Hepatocyte (in vitro differentiated cells): ENCODE results near the gene NSUN2. TPM values are rescaled to one million over a fixed set of nuclear protein-coding genes. Genes with fewer than 3 reads are reported as not detected.
A peak's percentile ranks its signal among the peaks of the same experiment; 100 is the strongest.

Experiments used
- DNase-seq: peaks from one replicate; pipeline ENCODE4 v3.0.0-alpha.2; 2016; ENCODE audit warnings: low spot score
- H2AFZ ChIP-seq: fragments of 200-600 bp; sonication (generic); 2 replicates; pipeline ENCODE4 v1.6.0; 2016; ENCODE audit warnings: antibody characterized with exemption, mild to moderate bottlenecking
- H3K27ac ChIP-seq: fragments of 200-600 bp; sonication (generic); 2 replicates; pipeline ENCODE4 v1.5.1; 2016; ENCODE audit warnings: mild to moderate bottlenecking
- H3K27me3 ChIP-seq: fragments of 200-600 bp; sonication (generic); 2 replicates; pipeline ENCODE4 v1.6.1; 2016
- H3K36me3 ChIP-seq: fragments of 200-600 bp; sonication (generic); replicated peaks from 2 replicates; pipeline ENCODE4 v1.5.1; 2016; ENCODE audit warnings: low read depth; ENCODE audit not compliant: insufficient read depth
- H3K4me1 ChIP-seq: fragments of 200-600 bp; sonication (generic); 2 replicates; pipeline ENCODE4 v1.5.1; 2016; ENCODE audit warnings: mild to moderate bottlenecking, moderate library complexity; ENCODE audit not compliant: insufficient read depth
- H3K4me2 ChIP-seq: fragments of 200-600 bp; sonication (generic); 2 replicates; pipeline ENCODE4 v1.6.0; 2016
- H3K4me3 ChIP-seq: fragments of 200-600 bp; sonication (generic); 2 replicates; pipeline ENCODE4 v1.5.1; 2016; ENCODE audit warnings: mild to moderate bottlenecking
- H3K79me2 ChIP-seq: fragments of 200-600 bp; sonication (generic); 2 replicates; pipeline ENCODE4 v1.6.0; 2017; ENCODE audit warnings: mild to moderate bottlenecking
- H3K9me2 ChIP-seq: fragments of 200-600 bp; sonication (generic); replicated peaks from 2 replicates; pipeline ENCODE4 v1.6.0; 2017; ENCODE audit warnings: mild to moderate bottlenecking; ENCODE audit not compliant: insufficient read depth
- H3K9me3 ChIP-seq: fragments of 200-600 bp; sonication (generic); 2 replicates; pipeline ENCODE4 v1.5.1; 2016; ENCODE audit warnings: low read depth, mild to moderate bottlenecking
- H4K20me1 ChIP-seq: fragments of 200-600 bp; sonication (generic); 2 replicates; pipeline ENCODE4 v1.6.0; 2016; ENCODE audit warnings: mild to moderate bottlenecking; ENCODE audit not compliant: insufficient read depth, poor library complexity, severe bottlenecking
- EZH2 ChIP-seq: fragments of 200-600 bp; sonication (generic); IDR thresholded peaks from 2 replicates; pipeline ENCODE4 v1.6.1; 2016; ENCODE audit warnings: antibody characterized with exemption, mild to moderate bottlenecking, borderline replicate concordance
- EZH2phosphoT487 ChIP-seq: fragments of 200-600 bp; sonication (generic); IDR thresholded peaks from one replicate; pipeline ENCODE4 v1.6.1; 2018; ENCODE audit warnings: antibody characterized with exemption, mild to moderate bottlenecking, low read depth, moderate library complexity; ENCODE audit not compliant: unreplicated experiment, severe bottlenecking
- WGBS: methylation state at CpG from one replicate; pipeline ENCODE4 v1.1.6; 2016; ENCODE audit warnings: low lambda C conversion rate; ENCODE audit errors: missing lambda C conversion rate; 5-methylcytosine and 5-hydroxymethylcytosine counted together
- polyA plus RNA-seq: library from polyadenylated mRNA; unstranded; fragments of >200 nt; fragmentation: Nextera tagmentation; extraction: Ambion mirVana; gene quantifications from 2 replicates; pipeline ENCODE4 v1.2.1, GENCODE V29; 2016
- total RNA-seq: library from RNA; depleted of rRNA; stranded (reverse); fragments of >200 nt; gene quantifications from 2 replicates; pipeline ENCODE4 v1.2.3, GENCODE V29; 2014
- TF ChIP-seq, protein P1 (sequence below): fragments of 200-600 bp; sonication (generic); IDR thresholded peaks from 2 replicates; pipeline ENCODE4 v1.5.1; 2016; ENCODE audit warnings: antibody characterized with exemption, mild to moderate bottlenecking; ENCODE audit not compliant: poor library complexity

Gene NSUN2
- total and polyA plus RNA-seq, 2 experiments from 2014 or later, result 34.8 to 43.0 TPM

DNA sequence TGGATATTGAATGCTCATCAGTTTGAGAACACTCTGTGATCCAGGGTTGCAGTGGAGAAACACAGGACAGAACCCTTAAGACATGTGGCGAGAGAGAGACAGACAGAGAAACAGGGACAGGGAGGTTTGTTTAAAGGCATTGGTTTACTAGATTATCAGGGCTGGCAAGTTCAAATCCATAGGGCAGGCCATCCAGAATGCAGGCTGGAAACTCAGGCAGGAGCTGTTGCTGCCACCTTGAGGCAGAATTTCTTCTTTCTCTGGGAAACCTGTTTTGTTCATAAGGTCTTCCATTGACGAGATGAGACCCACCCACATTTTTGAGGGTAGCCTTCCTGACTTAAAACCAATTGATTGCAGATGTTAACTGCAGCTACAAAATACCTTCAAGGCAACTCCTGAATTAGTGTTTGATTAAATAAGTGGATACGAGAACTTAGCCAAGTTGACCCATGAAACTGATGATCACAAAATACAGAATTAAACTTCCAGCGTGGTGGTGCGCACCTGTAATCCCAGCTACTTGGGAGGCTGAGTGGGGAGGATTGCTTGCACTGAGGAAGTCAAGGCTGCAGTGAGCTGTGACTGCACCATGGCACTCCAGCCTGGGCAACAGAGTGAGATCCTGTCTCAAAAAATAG, 55.9 kb downstream of the NSUN2 start:
- Histone ChIP-seq H3K79me2 (no peaks in the 10 kb centered on the region), H3K9me3 (no peaks in the 10 kb centered on the region), H3K9me2 (no peaks in the 10 kb centered on the region), H4K20me1 (no peaks in the 10 kb centered on the region), H3K27me3 (peaks cover 23% of the 10 kb centered on the region), H3K36me3 (no peaks in the 10 kb centered on the region), H3K4me2 (no peak overlapping the region), H2AFZ (no peak overlapping the region), H3K4me1 (no peaks in the 10 kb centered on the region), H3K27ac (no peak overlapping the region), H3K4me3 (no peak overlapping the region)
- TF ChIP-seq EZH2, result no peak
- TF ChIP-seq EZH2phosphoT487, result no peak
- TF ChIP-seq, protein P1, sequence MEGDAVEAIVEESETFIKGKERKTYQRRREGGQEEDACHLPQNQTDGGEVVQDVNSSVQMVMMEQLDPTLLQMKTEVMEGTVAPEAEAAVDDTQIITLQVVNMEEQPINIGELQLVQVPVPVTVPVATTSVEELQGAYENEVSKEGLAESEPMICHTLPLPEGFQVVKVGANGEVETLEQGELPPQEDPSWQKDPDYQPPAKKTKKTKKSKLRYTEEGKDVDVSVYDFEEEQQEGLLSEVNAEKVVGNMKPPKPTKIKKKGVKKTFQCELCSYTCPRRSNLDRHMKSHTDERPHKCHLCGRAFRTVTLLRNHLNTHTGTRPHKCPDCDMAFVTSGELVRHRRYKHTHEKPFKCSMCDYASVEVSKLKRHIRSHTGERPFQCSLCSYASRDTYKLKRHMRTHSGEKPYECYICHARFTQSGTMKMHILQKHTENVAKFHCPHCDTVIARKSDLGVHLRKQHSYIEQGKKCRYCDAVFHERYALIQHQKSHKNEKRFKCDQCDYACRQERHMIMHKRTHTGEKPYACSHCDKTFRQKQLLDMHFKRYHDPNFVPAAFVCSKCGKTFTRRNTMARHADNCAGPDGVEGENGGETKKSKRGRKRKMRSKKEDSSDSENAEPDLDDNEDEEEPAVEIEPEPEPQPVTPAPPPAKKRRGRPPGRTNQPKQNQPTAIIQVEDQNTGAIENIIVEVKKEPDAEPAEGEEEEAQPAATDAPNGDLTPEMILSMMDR, result peak; percentile 62
- DNase-seq, result peak; percentile 55
- WGBS, result 75% methylated on average over 5 of the region's 5 CpGs

DNA sequence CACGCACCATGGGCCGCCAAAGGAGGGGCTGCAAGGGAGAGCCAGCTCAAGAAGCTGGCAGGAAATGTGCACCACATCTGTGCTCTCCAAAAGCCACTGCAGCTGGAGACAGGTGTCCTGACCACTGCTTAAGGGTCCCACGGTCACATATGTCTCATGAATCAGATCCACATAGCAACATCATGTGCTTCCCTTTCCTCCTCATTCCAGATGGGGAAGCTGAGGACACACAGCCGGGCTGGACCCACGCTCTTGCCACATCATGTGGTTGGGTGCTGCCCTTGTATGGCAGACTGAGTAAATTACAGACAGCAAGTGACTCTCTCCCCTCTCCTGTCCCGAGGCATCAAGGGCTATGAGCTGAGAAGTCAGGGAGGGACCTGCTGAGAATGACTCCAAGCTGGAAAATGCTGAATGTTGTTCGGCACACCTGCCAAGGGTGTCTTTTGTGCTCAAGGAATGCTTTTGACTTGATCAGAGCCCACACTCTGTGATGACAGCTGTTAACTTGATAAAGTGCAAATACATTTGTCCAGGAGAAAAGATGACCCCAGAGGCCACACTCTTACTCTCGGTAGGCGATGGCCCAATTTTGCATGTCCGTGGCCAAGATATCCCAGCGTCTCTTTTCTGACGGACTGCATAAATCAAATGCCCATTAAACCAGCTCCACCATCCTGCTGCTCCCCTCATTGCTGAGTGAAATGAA, 58.2 kb downstream of the NSUN2 start:
- H2AFZ ChIP-seq, result no peak overlapping the region
- no peak overlapping the region for H3K4me3 ChIP-seq
- TF ChIP-seq EZH2 (no peak), EZH2phosphoT487 (no peak)
- TF ChIP-seq, protein P1, result no peak
- no peak overlapping the region for H3K27ac ChIP-seq
- no peaks in the 10 kb centered on the region for H3K9me2 ChIP-seq
- 76% methylated on average over 12 of the region's 12 CpGs for WGBS
- H3K4me2 ChIP-seq, result no peak overlapping the region
- no peaks in the 10 kb centered on the region for H4K20me1 ChIP-seq
- no peak for DNase-seq
- peaks cover 5% of the 10 kb centered on the region for H3K27me3 ChIP-seq
- no peaks in the 10 kb centered on the region for H3K79me2 ChIP-seq
- H3K9me3 ChIP-seq, result no peaks in the 10 kb centered on the region
- no peaks in the 10 kb centered on the region for H3K4me1 ChIP-seq
- H3K36me3 ChIP-seq, result no peaks in the 10 kb centered on the region

DNA sequence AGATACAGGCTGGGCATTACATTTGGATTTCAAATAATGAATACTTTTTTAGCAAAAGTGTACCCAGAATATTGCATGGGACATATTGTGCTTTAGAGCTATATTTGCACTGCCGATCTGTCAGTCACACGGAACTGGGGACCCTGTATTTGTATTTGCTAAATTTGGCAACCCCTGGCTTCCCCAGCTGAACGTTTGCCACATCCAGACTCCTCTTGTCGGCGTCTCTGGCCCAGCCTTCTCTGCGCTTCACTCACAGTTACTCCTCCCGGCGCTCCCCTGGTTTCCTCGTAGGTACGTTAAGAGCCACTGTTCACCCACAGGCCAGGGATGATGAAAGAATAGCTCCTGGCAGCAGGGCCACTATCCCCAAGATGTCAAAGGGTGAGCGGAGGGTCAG, 58.7 kb downstream of the NSUN2 start:
- H3K27ac ChIP-seq, result no peak overlapping the region
- H3K4me1 ChIP-seq, result no peaks in the 10 kb centered on the region
- H3K4me2 ChIP-seq, result no peak overlapping the region
- H3K27me3 ChIP-seq, result no peaks in the 10 kb centered on the region
- H3K4me3 ChIP-seq, result no peak overlapping the region
- H3K9me2 ChIP-seq, result no peaks in the 10 kb centered on the region
- TF ChIP-seq EZH2 (no peak), EZH2phosphoT487 (no peak)
- TF ChIP-seq, protein P1, result no peak
- H2AFZ ChIP-seq, result no peak overlapping the region
- WGBS, result 78% methylated on average over 11 of the region's 11 CpGs
- no peaks in the 10 kb centered on the region for H4K20me1 ChIP-seq
- H3K9me3 ChIP-seq, result no peaks in the 10 kb centered on the region
- H3K36me3 ChIP-seq, result no peaks in the 10 kb centered on the region
- no peak for DNase-seq
- H3K79me2 ChIP-seq, result no peaks in the 10 kb centered on the region
